Gastrocnemius medialis (tissue), 4 donors: ENCODE data around the gene IFT81.

ENCODE experiments used
- CTCF ChIP-seq, 5 experiments: fragments of 450-650 bp in 3 of 5; fragments of 200-600 bp in 2 of 5; sonication (generic) in 2 of 5; IDR thresholded peaks in 4 of 5; conservative IDR thresholded peaks in 1 of 5; 1 replicate in 4 of 5; 2 replicates in 1 of 5; pipeline ENCODE4 v1.5.1; 2016 to 2019; ENCODE audit warnings: antibody characterized with exemption in 5 of 5, mild to moderate bottlenecking in 3 of 5, moderate library complexity in 3 of 5
- POLR2A ChIP-seq, 2 donors: fragments of 450-650 bp; IDR thresholded peaks; one replicate each; pipeline ENCODE4 v1.6.1; 2017; ENCODE audit warnings: antibody characterized with exemption in 2 of 2, mild to moderate bottlenecking in 2 of 2, moderate library complexity in 2 of 2

- no peak for TF ChIP-seq CTCF (IDR thresholded peaks at IDR 0.05 in 4 of 5, conservative IDR thresholded peaks at IDR 0.05 in 1 of 5)
- TF ChIP-seq POLR2A (IDR thresholded peaks at IDR 0.05), result no peak
Measured at GRCh38 chr12:110174373-110174996, 50.3 kb downstream of the IFT81 start.
